ENCODE measurements around the gene IFT122. TPM values are rescaled to one million over a fixed set of nuclear protein-coding genes. Genes with fewer than 3 reads are reported as not detected.
A peak's percentile ranks its signal among the peaks of the same experiment; 100 is the strongest.

Gene IFT122
- total and polyA plus RNA-seq, 3 experiments from 2014 or later, result 4.3 to 16.5 (median 16.4) TPM

DNA sequence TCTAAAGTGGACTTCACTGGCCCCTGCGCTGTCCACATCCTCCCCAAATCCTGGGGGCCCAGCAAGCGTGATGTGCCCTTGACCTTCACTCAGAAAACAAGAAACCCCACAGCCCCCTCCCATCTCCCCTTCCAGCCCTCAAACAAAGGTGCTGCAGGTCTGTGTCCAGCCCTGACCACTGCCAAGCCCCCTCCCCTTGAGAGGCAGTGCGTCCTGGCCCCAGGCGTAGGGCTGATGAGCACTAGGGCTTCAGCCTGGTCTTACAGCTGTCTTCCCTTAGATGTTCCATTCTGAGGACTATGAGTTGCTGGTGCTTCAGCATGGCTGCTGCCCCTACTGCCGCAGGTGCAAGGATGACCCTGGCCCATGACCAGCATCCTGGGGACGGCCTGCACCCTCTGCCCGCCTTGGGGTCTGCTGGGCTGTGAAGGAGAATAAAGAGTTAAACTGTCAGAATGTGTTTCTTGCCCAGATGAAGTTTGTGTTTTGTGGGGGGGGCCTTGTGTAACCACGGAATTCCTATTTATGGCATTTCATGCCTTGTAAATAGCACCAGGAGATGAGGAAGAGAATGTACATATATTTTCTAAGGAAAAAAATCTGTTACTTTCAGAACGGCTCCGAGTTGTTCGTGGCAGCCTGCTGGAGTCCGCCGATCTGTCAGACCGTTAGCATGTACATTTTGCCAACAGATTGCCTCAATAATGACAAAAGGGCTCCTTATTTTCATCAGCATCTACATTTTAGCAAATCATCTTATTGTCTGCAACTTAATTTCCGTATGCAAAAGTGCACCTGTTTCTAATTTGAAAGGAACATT is 80.1 kb downstream of the IFT122 start:
- Histone ChIP-seq H3K36me3 (ENCODE audit: insufficient read depth, low read length) (no peaks in the 10 kb centered on the region), H3K4me1 (ENCODE audit: insufficient read depth, low read length) (no peaks in the 10 kb centered on the region), H3K27me3 (ENCODE audit: insufficient read depth, low read length, poor library complexity, severe bottlenecking) (no peaks in the 10 kb centered on the region), H3K9me3 (ENCODE audit: low read length) (no peaks in the 10 kb centered on the region), H3K4me3 (ENCODE audit: low read length) (no peak overlapping the region), H3K27ac (ENCODE audit: low read depth, low read length) (no peak overlapping the region)
- H3K36me3 Mint-ChIP-seq, result peaks cover 0 to 6% (median 6%) of the 10 kb centered on the region in 3 donors
- peaks cover 0 to 2% of the 10 kb centered on the region in 2 donors for H3K27me3 Mint-ChIP-seq
- ChIA-PET POLR2A (no interaction called here), CTCF (no interaction called here)
- no peak overlapping the region for H3K4me3 Mint-ChIP-seq
- no peaks in the 10 kb centered on the region for H3K9me3 Mint-ChIP-seq
- H3K27ac Mint-ChIP-seq, result peak overlapping the region in 2 of 8 donors; percentile 41 to 69
- DNase-seq, result no peak
- H3K4me1 Mint-ChIP-seq, result peaks cover 0 to 5% (median 0%) of the 10 kb centered on the region in 3 donors

DNA sequence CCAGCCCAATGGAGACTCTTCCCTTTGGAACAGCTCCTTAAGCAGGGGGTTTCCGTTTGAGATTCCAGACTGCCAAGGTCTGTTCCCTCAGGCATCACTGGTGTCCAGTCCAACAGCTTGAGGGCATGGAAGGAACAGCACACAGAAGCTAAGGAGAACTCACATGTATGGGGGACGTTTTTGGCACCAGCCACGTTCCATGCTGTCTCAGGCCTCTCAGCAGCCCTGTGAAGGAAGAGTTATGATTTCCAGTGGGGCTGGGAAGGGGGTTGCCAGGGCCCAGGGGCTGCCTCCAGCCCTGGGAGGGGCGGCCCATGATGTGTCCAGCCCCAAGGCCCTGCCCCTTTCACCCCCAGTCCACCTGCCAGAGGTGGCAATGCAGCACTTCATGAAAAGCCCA is 80.9 kb downstream of the IFT122 start:
- no peaks in the 10 kb centered on the region for H3K9me3 ChIP-seq (ENCODE audit: low read length)
- no peaks in the 10 kb centered on the region for H3K9me3 Mint-ChIP-seq
- peaks cover 0 to 5% (median 0%) of the 10 kb centered on the region in 3 donors for H3K4me1 Mint-ChIP-seq
- no peaks in the 10 kb centered on the region for H3K4me1 ChIP-seq (ENCODE audit: insufficient read depth, low read length)
- CTCF ChIA-PET, result no interaction called here
- H3K27ac Mint-ChIP-seq, result no peak overlapping the region
- H3K27ac ChIP-seq (ENCODE audit: low read depth, low read length), result no peak overlapping the region
- no peak overlapping the region for H3K4me3 ChIP-seq (ENCODE audit: low read length)
- POLR2A ChIA-PET, result no interaction called here
- no peak overlapping the region for H3K4me3 Mint-ChIP-seq
- peaks cover 0 to 2% of the 10 kb centered on the region in 2 donors for H3K27me3 Mint-ChIP-seq
- H3K27me3 ChIP-seq (ENCODE audit: insufficient read depth, low read length, poor library complexity, severe bottlenecking), result no peaks in the 10 kb centered on the region
- H3K36me3 ChIP-seq (ENCODE audit: insufficient read depth, low read length), result no peaks in the 10 kb centered on the region
- no peak for DNase-seq
- peaks cover 0 to 6% (median 6%) of the 10 kb centered on the region in 3 donors for H3K36me3 Mint-ChIP-seq

DNA sequence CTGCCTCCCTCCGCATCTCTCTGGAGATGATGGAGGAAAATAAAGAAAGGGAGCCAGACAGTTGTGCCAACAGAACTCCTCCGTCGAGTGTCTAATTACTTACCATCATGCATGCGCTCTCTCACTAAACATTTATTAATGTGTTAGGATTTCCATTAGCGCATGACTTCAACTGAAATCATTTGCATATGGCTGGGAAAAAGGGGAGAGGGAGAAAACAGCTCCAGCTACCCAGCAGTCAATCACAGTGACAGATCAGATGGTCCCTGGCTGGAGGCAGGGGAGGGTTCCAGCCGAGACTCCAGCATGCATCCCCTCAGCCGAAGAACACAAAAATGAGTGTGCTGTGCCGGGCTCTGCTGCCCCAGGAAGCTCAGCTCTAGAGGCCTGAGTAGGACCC is 81.6 kb downstream of the IFT122 start:
- no peak for DNase-seq
- peaks cover 0 to 2% of the 10 kb centered on the region in 2 donors for H3K27me3 Mint-ChIP-seq
- no peaks in the 10 kb centered on the region for H3K27me3 ChIP-seq (ENCODE audit: insufficient read depth, low read length, poor library complexity, severe bottlenecking)
- ChIA-PET CTCF (no interaction called here), POLR2A (no interaction called here)
- peaks cover 0 to 6% (median 6%) of the 10 kb centered on the region in 3 donors for H3K36me3 Mint-ChIP-seq
- H3K27ac Mint-ChIP-seq, result no peak overlapping the region
- no peaks in the 10 kb centered on the region for H3K4me1 ChIP-seq (ENCODE audit: insufficient read depth, low read length)
- H3K4me1 Mint-ChIP-seq, result peaks cover 0 to 5% (median 0%) of the 10 kb centered on the region in 3 donors
- H3K9me3 Mint-ChIP-seq, result no peaks in the 10 kb centered on the region
- H3K36me3 ChIP-seq (ENCODE audit: insufficient read depth, low read length), result no peaks in the 10 kb centered on the region
- no peak overlapping the region for H3K4me3 ChIP-seq (ENCODE audit: low read length)
- H3K27ac ChIP-seq (ENCODE audit: low read depth, low read length), result no peak overlapping the region
- H3K4me3 Mint-ChIP-seq, result no peak overlapping the region
- H3K9me3 ChIP-seq (ENCODE audit: low read length), result no peaks in the 10 kb centered on the region

DNA sequence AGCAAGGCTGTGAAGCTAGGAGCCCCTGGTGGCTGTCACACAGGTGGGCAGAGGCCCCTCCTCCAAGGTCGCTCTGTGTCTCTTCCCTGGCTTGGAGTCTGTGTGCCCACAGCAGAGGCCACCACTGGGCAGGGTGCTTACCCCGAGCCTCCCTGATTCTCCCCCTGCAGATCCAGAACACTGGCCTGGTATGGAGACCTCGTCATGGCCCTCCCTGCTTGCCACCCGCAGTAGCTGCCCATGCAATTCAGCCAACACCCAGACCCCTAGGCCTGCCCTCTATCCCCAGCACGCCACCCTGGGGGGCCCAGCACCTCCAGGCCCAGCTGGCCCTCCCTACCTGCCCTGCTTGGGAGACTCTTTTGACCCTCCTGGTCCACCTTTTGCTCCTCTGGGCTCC is 82.9 kb downstream of the IFT122 start:
- Mint-ChIP-seq H3K27me3 (peaks cover 0 to 2% of the 10 kb centered on the region in 2 donors), H3K4me1 (no peaks in the 10 kb centered on the region), H3K27ac (peak overlapping the region in 2 of 8 donors; percentile 18 to 92), H3K4me3 (no peak overlapping the region), H3K36me3 (peaks cover 0 to 4% (median 3%) of the 10 kb centered on the region in 3 donors), H3K9me3 (no peaks in the 10 kb centered on the region)
- Histone ChIP-seq H3K4me3 (ENCODE audit: low read length) (no peak overlapping the region), H3K36me3 (ENCODE audit: insufficient read depth, low read length) (no peaks in the 10 kb centered on the region), H3K27ac (ENCODE audit: low read depth, low read length) (no peak overlapping the region), H3K27me3 (ENCODE audit: insufficient read depth, low read length, poor library complexity, severe bottlenecking) (no peaks in the 10 kb centered on the region), H3K4me1 (ENCODE audit: insufficient read depth, low read length) (no peaks in the 10 kb centered on the region), H3K9me3 (ENCODE audit: low read length) (no peaks in the 10 kb centered on the region)
- CTCF ChIA-PET, result interaction anchor here (1.2 kb wide), 1 partner anchor 83 kb away, joined by 6 read pairs; no protein-coding TSS in a partner anchor
- POLR2A ChIA-PET, result no interaction called here
- no peak for DNase-seq

DNA sequence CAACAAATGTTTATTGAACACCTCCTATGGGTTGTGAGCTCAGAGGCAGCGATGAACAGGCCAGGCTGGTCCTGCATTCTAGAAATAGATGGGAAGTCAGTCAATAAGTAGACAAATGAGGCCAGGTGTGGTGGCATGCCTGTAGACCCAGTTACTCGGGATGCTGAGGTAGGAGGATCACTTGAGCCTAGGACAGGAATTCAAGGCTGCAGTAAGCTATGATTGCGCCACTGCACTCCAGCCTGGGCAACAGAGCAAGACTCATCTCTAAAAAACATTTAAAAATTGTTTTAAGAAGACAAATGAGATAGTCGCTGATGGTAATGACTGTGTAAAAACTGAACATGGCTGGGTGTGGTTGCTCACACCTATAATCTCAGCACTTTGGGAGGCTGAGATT is 84.1 kb downstream of the IFT122 start:
- H3K36me3 Mint-ChIP-seq, result peaks cover 0 to 4% (median 3%) of the 10 kb centered on the region in 3 donors
- peaks cover 0 to 2% of the 10 kb centered on the region in 2 donors for H3K27me3 Mint-ChIP-seq
- H3K4me3 Mint-ChIP-seq, result no peak overlapping the region
- POLR2A ChIA-PET, result no interaction called here
- DNase-seq, result no peak
- Histone ChIP-seq H3K36me3 (ENCODE audit: insufficient read depth, low read length) (no peaks in the 10 kb centered on the region), H3K4me3 (ENCODE audit: low read length) (no peak overlapping the region), H3K9me3 (ENCODE audit: low read length) (no peaks in the 10 kb centered on the region), H3K4me1 (ENCODE audit: insufficient read depth, low read length) (no peaks in the 10 kb centered on the region), H3K27ac (ENCODE audit: low read depth, low read length) (no peak overlapping the region), H3K27me3 (ENCODE audit: insufficient read depth, low read length, poor library complexity, severe bottlenecking) (no peaks in the 10 kb centered on the region)
- CTCF ChIA-PET, result interaction anchor here (1.2 kb wide), 1 partner anchor 81 kb away, joined by 6 read pairs; no protein-coding TSS in a partner anchor
- H3K4me1 Mint-ChIP-seq, result no peaks in the 10 kb centered on the region
- H3K9me3 Mint-ChIP-seq, result no peaks in the 10 kb centered on the region
- peak overlapping the region in 4 of 8 donors; percentile 4 to 70 (median 48) for H3K27ac Mint-ChIP-seq

DNA sequence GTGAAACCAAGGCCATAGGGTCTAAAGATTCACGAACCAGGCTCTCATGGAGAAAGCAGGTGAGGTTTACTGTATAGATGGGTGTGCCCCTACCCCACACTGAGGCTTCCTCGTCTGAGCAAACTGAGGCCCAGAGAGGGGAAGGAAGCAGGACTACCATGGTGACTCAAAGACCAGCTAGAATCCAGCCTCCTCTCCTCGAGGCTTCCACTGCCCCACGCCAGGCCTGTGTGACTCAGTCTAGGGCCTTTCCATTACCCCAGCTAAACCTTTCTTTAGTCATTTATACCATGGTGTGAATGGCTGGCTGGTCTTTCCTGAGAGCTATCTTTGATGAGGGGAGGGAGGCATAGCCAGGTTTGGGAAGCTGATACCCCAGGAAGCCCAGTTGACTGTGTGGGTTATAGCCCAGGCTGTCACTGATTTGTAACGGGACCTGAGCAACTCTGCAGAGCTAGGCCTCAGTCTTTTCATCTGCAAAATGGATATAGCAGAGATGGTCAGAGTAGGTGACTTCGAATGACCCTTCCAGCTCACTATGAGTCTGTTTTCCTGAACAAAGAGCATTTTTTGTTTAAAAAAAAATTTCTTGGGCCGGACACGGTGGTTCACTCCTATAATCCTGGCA is 85.4 kb downstream of the IFT122 start:
- Histone ChIP-seq H3K36me3 (ENCODE audit: insufficient read depth, low read length) (no peaks in the 10 kb centered on the region), H3K4me3 (ENCODE audit: low read length) (no peak overlapping the region), H3K27me3 (ENCODE audit: insufficient read depth, low read length, poor library complexity, severe bottlenecking) (no peaks in the 10 kb centered on the region), H3K9me3 (ENCODE audit: low read length) (no peaks in the 10 kb centered on the region), H3K4me1 (ENCODE audit: insufficient read depth, low read length) (no peaks in the 10 kb centered on the region), H3K27ac (ENCODE audit: low read depth, low read length) (no peak overlapping the region)
- Mint-ChIP-seq H3K27me3 (no peaks in the 10 kb centered on the region), H3K9me3 (no peaks in the 10 kb centered on the region), H3K4me1 (no peaks in the 10 kb centered on the region), H3K4me3 (no peak overlapping the region), H3K27ac (peak overlapping the region in 1 of 8 donors; percentile 66), H3K36me3 (no peaks in the 10 kb centered on the region)
- no peak for DNase-seq
- CTCF ChIA-PET, result interaction anchor here (1.2 to 1.9 kb wide), 2 partner anchors 11 to 35 kb away, joined by 5 read pairs; no protein-coding TSS in a partner anchor
- POLR2A ChIA-PET, result no interaction called here

DNA sequence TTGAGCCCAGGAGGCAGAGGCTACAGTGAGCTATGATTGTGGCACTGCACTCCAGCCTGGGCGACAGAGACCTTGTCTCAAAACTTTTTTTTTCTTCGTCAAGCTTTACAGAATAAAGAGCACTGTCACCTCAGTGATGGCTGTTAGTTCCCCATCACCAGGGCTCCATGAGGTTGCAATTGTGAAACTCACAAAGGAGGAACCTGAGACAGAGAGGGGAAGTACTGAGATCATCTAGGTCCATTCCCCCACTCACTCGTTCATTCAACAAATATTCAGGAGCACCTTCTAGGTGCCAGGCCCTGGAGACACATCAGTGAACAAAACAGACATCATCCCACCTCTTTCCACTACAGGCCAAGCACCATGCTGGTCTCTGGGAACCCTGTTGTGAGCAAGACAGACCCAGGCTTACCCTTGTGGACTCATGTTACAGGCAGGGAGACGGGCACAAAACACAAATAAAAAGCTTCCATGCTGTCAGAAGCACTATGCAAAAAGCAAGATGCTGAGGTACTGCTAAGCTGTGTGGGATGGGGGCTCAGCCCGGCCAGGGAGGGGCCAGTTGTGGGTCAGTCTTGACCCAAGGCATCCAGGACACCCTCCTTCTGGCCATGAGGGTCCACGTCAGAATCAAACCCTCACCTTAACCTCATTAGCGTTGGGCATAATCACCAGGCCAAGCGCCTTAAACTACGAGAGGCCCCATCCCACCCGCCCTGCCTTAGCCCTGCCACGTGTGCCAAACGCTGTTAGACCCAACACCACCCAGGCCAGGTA is 86.3 kb downstream of the IFT122 start:
- Histone ChIP-seq H3K4me3 (ENCODE audit: low read length) (no peak overlapping the region), H3K27me3 (ENCODE audit: insufficient read depth, low read length, poor library complexity, severe bottlenecking) (no peaks in the 10 kb centered on the region), H3K9me3 (ENCODE audit: low read length) (no peaks in the 10 kb centered on the region), H3K4me1 (ENCODE audit: insufficient read depth, low read length) (no peaks in the 10 kb centered on the region), H3K27ac (ENCODE audit: low read depth, low read length) (no peak overlapping the region), H3K36me3 (ENCODE audit: insufficient read depth, low read length) (no peaks in the 10 kb centered on the region)
- H3K27me3 Mint-ChIP-seq, result no peaks in the 10 kb centered on the region
- H3K36me3 Mint-ChIP-seq, result no peaks in the 10 kb centered on the region
- H3K9me3 Mint-ChIP-seq, result no peaks in the 10 kb centered on the region
- H3K4me1 Mint-ChIP-seq, result no peaks in the 10 kb centered on the region
- ChIA-PET POLR2A (no interaction called here), CTCF (interaction anchor here (1.2 to 1.9 kb wide), 2 partner anchors 12 to 36 kb away, joined by 5 read pairs; no protein-coding TSS in a partner anchor)
- H3K27ac Mint-ChIP-seq, result peak overlapping the region in 3 of 8 donors; percentile 27 to 78 (median 42)
- no peak for DNase-seq
- no peak overlapping the region for H3K4me3 Mint-ChIP-seq

DNA sequence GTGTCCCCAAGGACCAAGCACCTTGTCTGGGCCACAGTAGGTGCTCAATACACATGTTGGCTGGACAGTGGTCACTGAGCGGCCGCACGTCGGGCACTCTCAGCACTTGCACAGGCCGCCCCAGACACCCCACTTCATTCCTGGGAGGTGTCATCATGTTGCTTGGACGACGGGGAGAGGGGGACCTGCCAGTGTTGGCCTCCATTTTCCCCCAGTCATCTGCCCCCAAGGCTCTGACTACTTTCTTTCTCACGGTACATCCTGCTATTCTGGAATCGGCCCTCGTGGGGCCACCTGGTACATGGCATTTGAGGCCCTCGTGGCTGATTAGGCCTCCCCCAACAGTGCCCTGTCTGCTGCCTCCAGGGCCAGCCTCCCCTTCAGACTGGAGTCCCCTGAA is 87.2 kb downstream of the IFT122 start:
- Histone ChIP-seq H3K9me3 (ENCODE audit: low read length) (no peaks in the 10 kb centered on the region), H3K4me3 (ENCODE audit: low read length) (no peak overlapping the region), H3K27me3 (ENCODE audit: insufficient read depth, low read length, poor library complexity, severe bottlenecking) (no peaks in the 10 kb centered on the region), H3K27ac (ENCODE audit: low read depth, low read length) (no peak overlapping the region), H3K4me1 (ENCODE audit: insufficient read depth, low read length) (no peaks in the 10 kb centered on the region), H3K36me3 (ENCODE audit: insufficient read depth, low read length) (no peaks in the 10 kb centered on the region)
- Mint-ChIP-seq H3K4me1 (no peaks in the 10 kb centered on the region), H3K27me3 (no peaks in the 10 kb centered on the region), H3K36me3 (no peaks in the 10 kb centered on the region), H3K27ac (no peak overlapping the region), H3K4me3 (no peak overlapping the region), H3K9me3 (no peaks in the 10 kb centered on the region)
- CTCF ChIA-PET, result no interaction called here
- DNase-seq, result no peak
- POLR2A ChIA-PET, result no interaction called here
